HEK293T (cell line): ENCODE results near the gene HMBS.

Experiments used
- ARNT ChIP-seq: fragments of 450-650 bp; IDR thresholded peaks from 2 replicates; pipeline ENCODE4 v1.6.1; 2017; ENCODE audit warnings: mild to moderate bottlenecking
- BHLHE40 ChIP-seq: fragments of 450-650 bp; IDR thresholded peaks from 2 replicates; pipeline ENCODE4 v1.6.1; 2016; ENCODE audit warnings: mild to moderate bottlenecking, moderate library complexity, borderline replicate concordance
- CTBP1 ChIP-seq: fragments of 450-650 bp; IDR thresholded peaks from 2 replicates; pipeline ENCODE4 v1.6.1; 2016; ENCODE audit warnings: borderline replicate concordance
- ELF4 ChIP-seq: fragments of 450-650 bp; IDR thresholded peaks from 2 replicates; pipeline ENCODE4 v1.6.1; 2017; ENCODE audit warnings: antibody characterized with exemption
- FOXA1 ChIP-seq: fragments of 450-650 bp; IDR thresholded peaks from 2 replicates; pipeline ENCODE4 v1.6.1; 2016; ENCODE audit warnings: mild to moderate bottlenecking
- FOXK2 ChIP-seq: fragments of 450-650 bp; IDR thresholded peaks from 2 replicates; pipeline ENCODE4 v1.6.1; 2016; ENCODE audit warnings: mild to moderate bottlenecking
- FOXM1 ChIP-seq: fragments of 450-650 bp; IDR thresholded peaks from 2 replicates; pipeline ENCODE4 v1.6.1; 2017; ENCODE audit warnings: mild to moderate bottlenecking, borderline replicate concordance
- HDGF ChIP-seq: fragments of 450-650 bp; IDR thresholded peaks from 2 replicates; pipeline ENCODE4 v1.6.1; 2017; ENCODE audit warnings: antibody characterized with exemption, borderline replicate concordance
- L3MBTL2 ChIP-seq: fragments of 450-650 bp; conservative IDR thresholded peaks from 2 replicates; pipeline ENCODE4 v1.6.1; 2016; ENCODE audit warnings: mild to moderate bottlenecking
- NFRKB ChIP-seq: fragments of 450-650 bp; IDR thresholded peaks from 2 replicates; pipeline ENCODE4 v1.6.1; 2016; ENCODE audit warnings: mild to moderate bottlenecking, moderate library complexity
- SP1 ChIP-seq: fragments of 450-650 bp; IDR thresholded peaks from 2 replicates; pipeline ENCODE4 v1.6.1; 2017
- SUZ12 ChIP-seq: fragments of 450-650 bp; IDR thresholded peaks from 2 replicates; pipeline ENCODE4 v1.6.1; 2016; ENCODE audit warnings: mild to moderate bottlenecking
- TARDBP ChIP-seq: fragments of 450-650 bp; IDR thresholded peaks from 2 replicates; pipeline ENCODE4 v1.6.1; 2016
- ZNF384 ChIP-seq: fragments of 450-650 bp; IDR thresholded peaks from 2 replicates; pipeline ENCODE4 v1.6.1; 2016

- TF ChIP-seq NFRKB (no peak), FOXK2 (no peak), TARDBP (no peak), HDGF (no peak), ELF4 (no peak), FOXM1 (no peak), ZNF384 (no peak), SP1 (no peak), BHLHE40 (no peak), ARNT (no peak), SUZ12 (no peak), FOXA1 (no peak), CTBP1 (no peak), L3MBTL2 (no peak)
These were observed 30.3 kb upstream of the HMBS start for GRCh38 chr11:119054418-119054817.
